Ammon's horn (tissue), 1 donor: ENCODE data around the gene CEP44.
"Not testable (repeated sequence)": the region's sequence is repeated elsewhere in the genome, so short reads cannot be mapped to it uniquely, and the experiment has no call there.

Experiments
- DNase-seq: peaks from one replicate; pipeline ENCODE4 v3.0.0-alpha.2; 2016; ENCODE audit warnings: low spot score

The CEP44 gene

DNA sequence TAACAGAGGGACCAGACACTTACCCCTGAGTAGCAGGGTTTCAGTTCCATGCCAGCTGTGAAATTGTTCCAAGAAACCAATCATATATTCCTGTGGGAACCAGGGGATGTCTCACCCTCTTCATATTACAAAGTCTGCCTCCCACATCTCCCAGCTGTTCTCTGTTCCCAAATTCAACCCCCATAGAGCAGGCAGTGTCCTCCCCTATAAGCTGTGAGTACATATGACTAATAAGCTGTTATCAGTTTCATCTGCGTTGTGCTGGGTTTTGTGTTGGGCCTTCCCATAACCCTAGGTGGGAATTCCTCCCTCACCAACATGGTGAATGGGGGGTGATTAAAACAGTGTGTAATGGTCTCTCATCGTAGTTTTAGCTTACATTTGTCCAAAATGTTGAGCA lies 41.0 kb downstream of the CEP44 start:
- DNase-seq, result peak; percentile 10

DNA sequence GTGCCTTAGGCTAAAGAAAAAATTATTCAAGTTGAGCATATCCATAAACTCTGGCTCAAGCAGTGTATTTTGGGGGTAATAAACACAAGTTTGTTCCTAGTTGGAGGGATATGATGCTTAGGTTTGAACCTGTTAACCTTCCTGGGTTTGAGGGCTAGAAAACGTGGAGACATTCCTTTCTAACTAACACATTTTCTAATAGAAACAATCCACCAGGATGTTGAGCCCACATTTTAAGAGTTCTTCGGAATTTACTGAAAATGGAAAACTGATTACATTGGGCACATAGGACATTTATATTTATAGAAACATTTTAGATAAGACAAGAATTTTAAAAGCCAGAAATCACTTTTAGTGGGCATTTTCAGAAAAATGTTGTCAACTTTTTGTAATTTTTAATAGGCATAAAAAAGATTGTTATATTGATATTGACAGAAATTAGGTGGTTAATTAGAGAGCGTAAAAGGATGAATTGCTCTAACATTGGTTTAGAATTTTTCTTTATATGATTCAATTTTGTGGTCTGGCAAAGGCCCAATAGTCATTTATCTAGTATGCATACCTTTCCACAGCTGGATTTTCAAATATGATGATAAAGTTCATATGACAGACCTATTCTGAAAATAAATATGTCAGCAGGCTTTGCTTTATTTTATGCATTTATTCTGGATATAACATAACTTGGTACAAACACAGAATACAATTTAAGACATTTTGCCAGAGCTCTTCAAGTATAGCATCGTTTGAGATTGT lies 49.2 kb downstream of the CEP44 start:
- DNase-seq, result no peak

DNA sequence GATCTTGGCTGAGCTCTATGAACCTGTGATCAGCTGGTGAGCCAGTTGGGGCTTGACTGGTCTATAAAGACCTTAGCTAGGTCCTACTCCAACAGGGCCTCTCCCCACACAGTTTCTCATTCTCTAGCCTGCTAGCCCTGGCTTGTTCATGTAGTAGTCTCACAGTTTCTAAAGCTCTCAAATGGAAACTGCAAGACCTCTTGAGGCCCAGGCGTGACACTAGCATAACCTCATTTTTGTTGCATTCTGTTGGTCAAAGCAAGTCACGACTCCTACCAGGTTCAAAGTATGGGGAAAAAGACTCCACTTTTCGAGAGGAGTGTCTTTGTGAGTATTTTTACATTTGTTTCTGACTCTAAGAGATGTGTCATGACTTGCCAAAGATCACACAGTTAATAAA lies 50.9 kb downstream of the CEP44 start:
- no peak for DNase-seq

DNA sequence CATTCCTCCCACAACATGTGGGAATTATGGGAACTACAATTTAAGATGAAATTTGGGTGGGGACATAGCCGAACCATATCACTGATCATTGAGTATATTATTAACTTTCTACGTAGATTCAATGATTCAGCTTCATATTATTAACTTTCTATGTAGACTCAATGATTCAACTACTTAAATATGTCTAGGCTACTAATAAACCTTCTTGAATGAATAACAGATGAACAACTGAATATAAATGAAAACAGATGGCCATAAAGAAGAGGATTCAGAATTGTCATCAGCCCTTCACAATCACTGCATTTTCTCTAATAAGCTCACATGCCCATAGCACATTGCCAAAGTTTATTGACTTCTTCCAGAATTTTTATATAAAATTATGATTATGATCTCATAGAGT lies 57.0 kb downstream of the CEP44 start:
- no peak for DNase-seq

GRCh38 chr4:174349156-174349555 lies 65.4 kb downstream of the CEP44 start:
- DNase-seq, result no peak

DNA sequence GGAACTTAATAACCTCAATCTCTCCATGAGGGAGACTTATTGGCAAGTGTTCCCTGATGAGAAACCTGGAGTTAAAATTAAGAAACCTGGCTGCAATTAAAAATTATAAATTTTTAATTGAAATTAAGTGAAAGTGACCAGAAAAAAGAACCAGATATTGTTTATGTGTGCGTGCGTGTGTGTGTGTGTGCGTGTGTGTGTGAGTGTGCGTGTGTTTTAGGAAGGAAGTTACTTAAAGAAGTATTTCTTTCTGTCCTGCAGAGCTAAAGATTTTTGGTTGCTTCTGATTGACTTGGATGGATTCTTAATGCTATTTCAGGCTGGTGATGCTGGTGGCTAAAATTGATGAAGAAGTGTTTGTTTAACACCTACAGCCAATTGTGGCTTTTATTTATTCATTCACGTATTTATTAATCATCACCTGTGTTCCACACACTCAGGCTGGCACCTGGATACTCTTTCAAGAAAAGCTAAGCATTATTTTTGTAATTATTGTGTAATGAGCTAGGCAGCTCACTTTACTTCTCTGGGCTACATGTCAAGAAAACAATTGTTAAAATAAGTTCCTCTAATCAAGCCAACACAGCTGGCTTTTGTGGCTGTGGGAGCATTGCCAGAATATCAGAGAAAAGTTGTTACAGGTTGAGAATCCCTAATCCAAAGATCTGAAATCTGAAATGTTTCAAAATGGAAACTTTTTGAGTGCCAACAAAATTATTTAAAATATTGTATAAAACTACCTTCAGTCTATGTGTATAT lies 68.5 kb downstream of the CEP44 start:
- DNase-seq, result no peak

DNA sequence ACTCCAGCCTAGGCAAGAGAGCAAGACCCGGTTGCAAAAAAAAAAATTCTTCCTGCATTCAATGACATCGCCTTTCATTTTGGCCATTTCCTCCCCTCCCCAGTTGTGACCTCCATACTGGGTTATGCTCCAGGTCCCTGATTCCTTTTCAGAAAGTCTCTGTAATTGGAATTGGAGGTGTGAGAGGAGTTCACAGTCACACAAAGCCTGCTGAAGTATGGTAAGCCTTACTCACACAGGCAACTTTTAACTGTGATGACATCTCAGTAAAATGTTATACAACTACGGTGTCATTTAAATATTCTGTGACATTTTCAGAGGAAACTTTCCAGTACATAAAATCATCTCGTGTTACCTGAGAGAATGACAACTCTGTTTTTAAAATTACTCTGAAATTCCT lies 73.6 kb downstream of the CEP44 start:
- DNase-seq, result no peak

DNA sequence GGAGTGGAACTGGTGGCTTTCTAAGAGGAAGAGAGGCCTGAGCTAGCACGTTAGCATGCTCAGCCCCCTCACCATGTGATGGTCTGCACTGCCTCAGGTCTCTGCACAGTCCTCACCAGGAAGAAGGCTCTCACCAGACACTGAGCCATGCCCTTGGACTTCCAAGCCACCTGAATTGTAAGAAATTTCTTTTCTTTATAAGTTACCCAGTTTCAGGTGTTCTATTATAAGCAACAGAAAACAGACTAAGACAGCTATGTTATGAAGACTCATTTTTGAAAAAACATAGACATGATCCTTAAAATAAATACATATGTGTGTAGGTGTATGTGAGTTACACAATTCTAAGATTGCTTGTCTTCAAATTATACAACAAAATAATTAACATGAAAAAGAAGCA lies 74.7 kb downstream of the CEP44 start:
- DNase-seq, result no peak

GRCh38 chr4:174358829-174359228 lies 75.1 kb downstream of the CEP44 start:
- peak; percentile 7 for DNase-seq

DNA sequence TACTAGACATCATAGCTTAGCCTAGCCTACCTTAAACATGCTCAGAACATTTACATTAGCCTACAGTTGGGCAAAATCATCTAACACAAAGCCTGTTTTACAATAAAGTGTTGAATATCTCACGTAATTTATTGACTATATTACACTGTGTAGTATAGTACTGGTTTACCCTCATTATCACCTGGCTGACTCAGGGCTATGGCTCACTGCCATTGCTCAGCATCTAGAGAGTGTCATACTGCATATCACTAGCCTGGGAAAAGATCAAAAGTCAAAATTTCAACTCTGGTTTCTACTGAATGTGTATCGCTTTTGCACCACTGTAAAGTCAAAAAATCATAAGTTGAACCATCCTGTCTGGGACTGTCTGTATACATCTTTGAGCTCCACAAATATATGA lies 78.6 kb downstream of the CEP44 start:
- no peak for DNase-seq

DNA sequence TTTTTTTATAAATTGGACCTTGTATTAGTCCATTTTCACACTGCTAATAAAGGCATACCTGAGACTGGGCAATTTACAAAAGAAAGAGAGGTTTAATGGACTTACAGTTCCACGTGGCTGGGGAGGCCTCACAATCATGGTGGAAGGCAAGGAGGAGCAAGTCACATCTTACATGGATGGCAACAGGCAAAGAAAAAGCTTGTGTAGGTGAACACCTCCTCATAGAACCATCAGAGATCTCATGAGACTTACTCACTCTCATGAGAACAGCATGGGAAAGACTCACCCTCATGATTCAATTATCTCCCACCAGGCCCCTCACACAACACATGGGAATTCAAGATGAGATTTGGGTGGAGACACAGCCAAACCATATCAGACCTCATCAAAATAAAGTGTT lies 80.1 kb downstream of the CEP44 start:
- not testable (repeated sequence) for DNase-seq

DNA sequence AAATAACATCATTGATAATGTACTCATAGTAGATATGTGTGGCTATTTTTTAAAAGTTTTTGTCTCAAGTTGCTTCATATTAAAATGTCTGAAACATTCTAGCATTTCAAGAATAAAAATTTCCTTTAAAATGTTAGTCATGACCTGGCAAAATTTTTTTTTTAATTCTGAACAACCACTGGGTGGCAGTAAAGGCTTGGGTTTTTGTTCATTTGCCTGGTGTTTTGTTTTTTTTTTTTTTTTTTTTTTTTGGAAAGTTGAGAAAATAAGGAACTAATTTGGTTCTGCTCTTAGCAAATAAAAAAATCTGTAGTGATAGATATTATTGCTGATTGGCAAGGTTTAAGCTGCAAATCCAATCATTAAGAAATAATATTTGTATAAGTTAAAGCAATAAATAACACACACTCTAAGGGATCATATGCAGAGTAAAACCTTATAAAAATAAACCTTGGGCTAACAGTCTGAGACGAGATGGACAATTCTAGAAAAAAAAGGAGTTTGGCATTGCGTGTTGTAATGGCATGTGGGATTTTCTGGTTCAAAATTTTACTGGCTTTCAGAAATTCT lies 81.4 kb downstream of the CEP44 start:
- DNase-seq, result peak; percentile 16

DNA sequence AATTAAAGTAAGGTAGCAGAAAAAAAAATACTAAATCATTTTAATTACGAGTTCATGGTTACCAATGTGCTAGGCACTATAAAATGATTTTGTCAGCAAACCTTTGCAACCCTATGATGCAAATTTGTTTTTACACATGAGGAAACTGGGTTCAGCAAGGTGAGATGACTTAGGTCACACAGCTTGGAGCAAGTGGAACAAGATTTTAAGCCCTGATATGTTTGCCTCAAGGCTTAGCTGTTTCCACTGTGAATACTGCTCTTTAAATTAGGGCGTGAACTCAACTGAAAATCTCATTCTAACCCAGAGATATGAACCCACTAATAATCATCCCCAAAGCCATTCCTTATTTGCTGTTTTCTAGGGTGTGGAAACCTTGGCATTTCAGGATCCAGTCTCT lies 86.3 kb downstream of the CEP44 start:
- no peak for DNase-seq

GRCh38 chr4:174373821-174374220 lies 90.1 kb downstream of the CEP44 start:
- DNase-seq, result no peak

- DNase-seq, result no peak
Measured at GRCh38 chr4:174375422-174375821, 91.7 kb downstream of the CEP44 start.

DNA sequence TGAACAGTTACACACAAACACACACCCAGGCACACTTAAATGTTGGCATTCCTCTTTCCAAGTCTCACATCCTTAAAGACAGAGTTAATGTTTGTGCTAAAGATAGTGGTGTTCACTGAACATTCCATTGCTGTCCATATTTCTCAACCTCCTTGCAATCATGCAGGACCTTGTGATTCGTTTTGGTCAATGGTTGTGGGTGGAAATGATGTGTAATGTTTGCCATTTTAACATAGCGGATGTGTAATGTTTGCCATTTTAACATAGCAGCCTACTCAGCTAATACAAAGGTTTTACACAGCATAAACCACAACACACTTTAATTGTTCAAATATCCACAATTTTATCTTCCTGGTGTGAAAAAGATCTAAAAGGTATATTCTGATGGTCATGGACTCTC lies 93.9 kb downstream of the CEP44 start:
- DNase-seq, result no peak

DNA sequence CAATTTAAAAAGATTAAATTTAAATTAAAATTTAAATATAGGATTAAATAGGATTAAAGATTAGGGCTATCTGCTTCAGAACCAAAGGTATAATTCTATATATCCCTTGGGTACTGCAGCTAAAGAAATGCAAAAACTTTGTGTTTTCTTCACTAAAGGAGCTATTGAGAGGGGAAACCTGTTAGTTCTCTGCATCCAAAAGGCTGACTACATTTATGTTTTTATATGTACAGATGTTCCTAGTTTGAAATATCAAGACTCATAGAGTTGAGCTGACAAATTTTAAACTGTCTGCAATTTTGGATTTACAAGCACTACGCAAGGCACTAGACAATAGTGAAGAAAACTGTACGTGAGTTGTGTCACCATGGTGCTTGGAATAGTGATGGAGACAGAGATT lies 95.2 kb downstream of the CEP44 start:
- DNase-seq, result no peak

- not testable (repeated sequence) for DNase-seq
Measured at GRCh38 chr4:174380206-174380605, 96.5 kb downstream of the CEP44 start.

- no peak for DNase-seq
Measured at GRCh38 chr4:174380699-174381439, 97.2 kb downstream of the CEP44 start.

DNA sequence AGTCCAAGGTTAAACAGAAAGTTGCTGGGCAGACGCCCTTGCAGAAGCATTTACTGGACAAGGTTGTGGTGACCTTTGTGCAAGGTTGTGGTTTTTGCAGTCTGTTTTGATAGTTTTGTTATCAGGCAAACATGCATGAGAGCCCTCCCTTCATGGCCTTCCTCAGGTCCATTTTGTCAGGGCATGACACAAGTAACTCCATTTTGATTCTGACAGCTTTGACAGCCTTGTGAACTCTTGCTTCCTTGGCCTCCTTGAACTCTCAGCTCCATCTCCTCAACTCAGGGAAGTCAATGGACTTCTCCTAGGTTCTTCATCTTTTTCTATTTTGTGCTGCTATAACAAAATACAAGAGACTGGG lies 97.7 kb downstream of the CEP44 start:
- DNase-seq, result no peak
